Subcutaneous preadipocyte (primary cell): ENCODE data around the gene RAB8B. TPM values are rescaled to one million over a fixed set of nuclear protein-coding genes. Genes with fewer than 3 reads are reported as not detected.

ENCODE experiments used
- total RNA-seq: library from RNA; depleted of rRNA; stranded (reverse); fragments of >200 nt; gene quantifications from 2 replicates; pipeline ENCODE4 v1.2.3, GENCODE V29; 2012

RAB8B gene
- total RNA-seq = 58.1 and 67.2 TPM in 2 replicates

GRCh38 chr15:63188926-63189871, at the start of gene RAB8B:
Gene RAB8B (plus strand): TSS chr15:63189606. CDS start chr15:63189625, 19 bp downstream.

GRCh38 chr15:63157118-63157843, 32.1 kb upstream of the RAB8B start, which contains the start of gene RPS27L:
Gene RPS27L (minus strand): TSS chr15:63157477. CDS start chr15:63157405, 72 bp downstream.

GRCh38 chr15:63277038-63277892, 87.9 kb downstream of the RAB8B start, which contains the start of gene APH1B:
Gene APH1B (plus strand): TSS chr15:63277605. CDS start chr15:63277624, 19 bp downstream.

Other genes with a start within 250 kb of the RAB8B start
- 40.4 and 68.4 TPM in 2 replicates for gene TPM1, start 146.9 kb upstream of the RAB8B start, total RNA-seq
- gene LACTB, start 67.7 kb upstream of the RAB8B start, total RNA-seq = 13.6 and 14.5 TPM in 2 replicates
- 104 and 206 TPM in 2 replicates for gene RPS27L, start 32.1 kb upstream of the RAB8B start, total RNA-seq
- 17.0 and 20.9 TPM in 2 replicates for gene APH1B, start 88.0 kb downstream of the RAB8B start, total RNA-seq
- gene CA12, start 192.2 kb downstream of the RAB8B start, total RNA-seq = 122 and 133 TPM in 2 replicates